Measurements from ENCODE around the gene ZMYM2.

GRCh38 chr13:19955873-19956559 is 2.5 kb upstream of the ZMYM2 start:
- TF ChIP-seq, protein P1, sequence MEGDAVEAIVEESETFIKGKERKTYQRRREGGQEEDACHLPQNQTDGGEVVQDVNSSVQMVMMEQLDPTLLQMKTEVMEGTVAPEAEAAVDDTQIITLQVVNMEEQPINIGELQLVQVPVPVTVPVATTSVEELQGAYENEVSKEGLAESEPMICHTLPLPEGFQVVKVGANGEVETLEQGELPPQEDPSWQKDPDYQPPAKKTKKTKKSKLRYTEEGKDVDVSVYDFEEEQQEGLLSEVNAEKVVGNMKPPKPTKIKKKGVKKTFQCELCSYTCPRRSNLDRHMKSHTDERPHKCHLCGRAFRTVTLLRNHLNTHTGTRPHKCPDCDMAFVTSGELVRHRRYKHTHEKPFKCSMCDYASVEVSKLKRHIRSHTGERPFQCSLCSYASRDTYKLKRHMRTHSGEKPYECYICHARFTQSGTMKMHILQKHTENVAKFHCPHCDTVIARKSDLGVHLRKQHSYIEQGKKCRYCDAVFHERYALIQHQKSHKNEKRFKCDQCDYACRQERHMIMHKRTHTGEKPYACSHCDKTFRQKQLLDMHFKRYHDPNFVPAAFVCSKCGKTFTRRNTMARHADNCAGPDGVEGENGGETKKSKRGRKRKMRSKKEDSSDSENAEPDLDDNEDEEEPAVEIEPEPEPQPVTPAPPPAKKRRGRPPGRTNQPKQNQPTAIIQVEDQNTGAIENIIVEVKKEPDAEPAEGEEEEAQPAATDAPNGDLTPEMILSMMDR (IDR thresholded peaks at IDR 0.05) = no peak
- TF ChIP-seq POLR2A (IDR thresholded peaks at IDR 0.05) (no peak), POLR2AphosphoS5 (IDR thresholded peaks at IDR 0.05) (no peak)

Measured in gastroesophageal sphincter (tissue), 3 donors.